B cell (primary cell): ENCODE results near the gene AMOTL1. TPM values are rescaled to one million over a fixed set of nuclear protein-coding genes. Genes with fewer than 3 reads are reported as not detected.
A peak's percentile ranks its signal among the peaks of the same experiment; 100 is the strongest.

Experiments used
- ATAC-seq: fragments of 200-7000 bp; cut with Tn5 transposase; one replicate; pipeline ENCODE4 v1.10.0; 2021; ENCODE audit warnings: low read depth, mild to moderate bottlenecking, moderate number of reproducible peaks, moderate library complexity
- CTCF ChIA-PET: fragments of 350-600 bp; sonication (Branson Sonifier 250); formaldehyde crosslinking; loops from one replicate; lab custom pipeline; 2021; ENCODE audit warnings: antibody characterized with exemption, inconsistent platforms; lab: Charles Lee
- POLR2A ChIA-PET: fragments of 350-600 bp; sonication (Branson Sonifier 250); formaldehyde crosslinking; loops from one replicate; lab custom pipeline; 2021; ENCODE audit warnings: antibody characterized with exemption; lab: Charles Lee
- DNase-seq: peaks from one replicate; pipeline ENCODE4 v3.0.0; 2013
- H2AFZ ChIP-seq: 2 replicates; pipeline ENCODE4 v1.6.1; 2012; ENCODE audit warnings: mild to moderate bottlenecking, low read depth, low read length; ENCODE audit not compliant: insufficient read depth, poor library complexity, severe bottlenecking
- H3K27ac ChIP-seq, 2 donors: 1 replicate in 1 of 2; 2 replicates in 1 of 2; pipeline ENCODE4 v1.5.1; 2012 to 2013; ENCODE audit warnings: low read length in 2 of 2, mild to moderate bottlenecking in 2 of 2, moderate library complexity in 1 of 2
- H3K27me3 ChIP-seq, 4 experiments: fragments of 200-600 bp in 1 of 4; sonication (generic) in 1 of 4; replicated peaks in 1 of 4; 1 replicate in 2 of 4; 2 replicates in 2 of 4; pipeline versions ENCODE4 v1.6.1 to v1.7.0; 2013 to 2016; ENCODE audit warnings: low read length in 3 of 4, mild to moderate bottlenecking in 2 of 4, mixed read lengths in 1 of 4, moderate library complexity in 1 of 4; ENCODE audit not compliant: insufficient read depth in 4 of 4, control insufficient read depth in 3 of 4; ENCODE audit errors: control extremely low read depth in 1 of 4
- H3K36me3 ChIP-seq, 2 experiments: replicated peaks in 1 of 2; 1 replicate in 1 of 2; 2 replicates in 1 of 2; pipeline versions ENCODE4 v1.6.1 to v1.7.1; 2013; ENCODE audit warnings: low read length in 1 of 2; ENCODE audit not compliant: insufficient read depth in 2 of 2, control insufficient read depth in 1 of 2; ENCODE audit errors: control extremely low read depth in 1 of 2, extremely low read depth in 1 of 2
- H3K4me1 ChIP-seq, 2 donors: fragments of 200-600 bp in 1 of 2; sonication (generic) in 1 of 2; 1 replicate in 1 of 2; 2 replicates in 1 of 2; pipeline versions ENCODE4 v1.5.1 to v1.6.1; 2013 to 2017; ENCODE audit warnings: low read length in 2 of 2; ENCODE audit not compliant: control insufficient read depth in 2 of 2, insufficient read depth in 2 of 2
- H3K4me2 ChIP-seq: replicated peaks from 2 replicates; pipeline ENCODE3; 2012; ENCODE audit warnings: mild to moderate bottlenecking, low read depth, low read length; ENCODE audit not compliant: poor library complexity, severe bottlenecking
- H3K4me3 ChIP-seq, 5 experiments: fragments of 200-600 bp in 1 of 5; sonication (generic) in 1 of 5; 1 replicate in 3 of 5; 2 replicates in 2 of 5; pipeline versions ENCODE4 v1.5.1 to v1.7.0; 2011 to 2016; ENCODE audit warnings: low read length in 4 of 5, mild to moderate bottlenecking in 4 of 5, low read depth in 2 of 5, control low read depth in 1 of 5, moderate library complexity in 1 of 5; ENCODE audit not compliant: insufficient read depth in 1 of 5; ENCODE audit errors: control extremely low read depth in 1 of 5, extremely low read depth in 1 of 5
- H3K79me2 ChIP-seq: fragments of 200-600 bp; sonication (generic); one replicate; pipeline ENCODE4 v1.6.0; 2016; ENCODE audit warnings: low read length; ENCODE audit not compliant: control insufficient read depth, insufficient read depth
- H3K9ac ChIP-seq: fragments of 200-600 bp; sonication (generic); 2 replicates; pipeline ENCODE4 v1.6.1; 2017; ENCODE audit warnings: mild to moderate bottlenecking, low read length, moderate library complexity
- H3K9me3 ChIP-seq, 3 donors: one replicate each; pipeline versions ENCODE4 v1.6.1 to v1.7.1; 2013; ENCODE audit warnings: low read length in 2 of 3; ENCODE audit not compliant: control insufficient read depth in 2 of 3, insufficient read depth in 1 of 3; ENCODE audit errors: control extremely low read depth in 1 of 3
- H4K20me1 ChIP-seq: 2 replicates; pipeline ENCODE4 v1.6.0; 2012; ENCODE audit warnings: mild to moderate bottlenecking, low read length; ENCODE audit not compliant: insufficient read depth, control insufficient read depth, poor library complexity, severe bottlenecking
- H3K27ac Mint-ChIP-seq: one replicate; pipeline ENCODE4 v1.8.0; 2021; ENCODE audit warnings: mixed read lengths
- H3K27me3 Mint-ChIP-seq: one replicate; pipeline ENCODE4 v1.8.0; 2021; ENCODE audit warnings: mixed read lengths
- H3K4me1 Mint-ChIP-seq: one replicate; pipeline ENCODE4 v1.8.0; 2021; ENCODE audit warnings: mixed read lengths
- H3K4me3 Mint-ChIP-seq: one replicate; pipeline ENCODE4 v1.8.0; 2021; ENCODE audit warnings: mixed read lengths
- H3K9me3 Mint-ChIP-seq: one replicate; pipeline ENCODE4 v1.8.0; 2022; ENCODE audit warnings: mixed read lengths; ENCODE audit not compliant: insufficient read depth
- EZH2 ChIP-seq: IDR thresholded peaks from 2 replicates; pipeline ENCODE4 v1.6.1; 2012; ENCODE audit warnings: borderline replicate concordance, low read depth, mild to moderate bottlenecking, moderate library complexity, low read length; ENCODE audit not compliant: insufficient read depth, poor library complexity, severe bottlenecking
- WGBS: methylation state at CpG from one replicate; pipeline ENCODE4 v1.1.5; 2013; ENCODE audit warnings: missing lambda C conversion rate; ENCODE audit not compliant: insufficient coverage; 5-methylcytosine and 5-hydroxymethylcytosine counted together
- intact Hi-C: fragments of 100-400 bp; cut with micrococcal nuclease; formaldehyde crosslinking; loops from one replicate; pipeline ENCODE4 v1.10.0; 2022
- polyA plus RNA-seq: library from polyadenylated mRNA; depleted of rRNA; stranded (reverse); fragments of >200 nt; gene quantifications from 2 replicates; pipeline ENCODE4 v1.2.3, GENCODE V29; 2012
- total RNA-seq, 2 donors: library from RNA; stranded (reverse); fragments of 120-200 nt in 1 of 2; gene quantifications; 1 replicate in 1 of 2; 2 replicates in 1 of 2; pipeline versions ENCODE4 v1.2.3 to v1.2.4, GENCODE V29; 2013 to 2022
- TF ChIP-seq, protein P1 (sequence below): fragments of 200-600 bp; IDR thresholded peaks from one replicate; pipeline ENCODE4 v1.8.0; 2022; ENCODE audit warnings: antibody characterized with exemption, mild to moderate bottlenecking

Gene AMOTL1
- total and polyA plus RNA-seq, 2 donors (not counting 1 experiment from before 2014, with no cell fraction given): 0.04 to 0.30 TPM

DNA sequence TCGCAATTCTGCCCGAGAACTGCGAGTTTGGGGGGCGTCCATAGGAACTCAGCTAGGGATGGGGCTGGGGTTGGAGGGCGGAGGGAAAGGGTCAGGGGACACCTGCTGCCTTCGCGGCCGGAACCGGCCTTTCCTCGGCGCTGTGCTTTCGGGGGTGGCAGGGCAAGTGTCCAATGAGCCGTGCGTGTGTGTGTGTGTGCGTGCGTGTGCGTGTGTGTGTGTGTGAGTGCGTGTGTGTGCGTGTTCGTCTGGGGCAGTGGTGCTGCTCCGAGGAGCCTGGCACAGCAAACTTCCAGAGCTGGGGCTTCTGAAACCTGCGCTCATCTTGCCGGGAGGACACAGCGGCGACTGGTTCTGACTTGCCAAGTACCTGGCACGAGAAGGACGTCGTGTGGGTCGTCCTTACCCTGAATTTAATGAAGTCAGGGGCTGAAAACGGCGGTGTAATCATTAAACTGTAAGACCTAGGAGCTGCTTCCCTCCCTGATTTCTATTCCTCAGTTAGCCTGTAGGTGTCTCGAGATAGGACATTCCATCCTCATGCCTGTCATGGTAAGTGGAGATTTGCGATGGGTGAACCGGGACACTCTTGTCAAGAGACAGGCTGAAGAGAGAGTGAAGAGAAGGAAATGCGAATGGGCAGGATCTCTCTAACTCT is 27.0 kb upstream of the AMOTL1 start:
- Histone ChIP-seq H3K4me2 (peak overlapping the region; percentile 65), H2AFZ (peak overlapping the region; percentile 58), H3K27ac (no peak overlapping the region), H3K9ac (peak overlapping the region; percentile 37), H3K27me3 (peaks cover 0 to 42% (median 24%) of the 10 kb centered on the region in 4 experiments), H3K4me1 (peaks cover 10 to 13% of the 10 kb centered on the region in 2 donors), H4K20me1 (no peaks in the 10 kb centered on the region), H3K4me3 (peak overlapping the region in 3 of 5 experiments; percentile 11 to 41 (median 31)), H3K36me3 (no peaks in the 10 kb centered on the region), H3K79me2 (no peaks in the 10 kb centered on the region), H3K9me3 (no peaks in the 10 kb centered on the region)
- Mint-ChIP-seq H3K4me3 (peak overlapping the region; percentile 66), H3K27ac (no peak overlapping the region), H3K4me1 (peaks cover 15% of the 10 kb centered on the region), H3K27me3 (peaks cover 50% of the 10 kb centered on the region), H3K9me3 (no peaks in the 10 kb centered on the region)
- ATAC-seq (no peak), DNase-seq (peak; percentile 13)
- CTCF ChIA-PET: no interaction called here
- intact Hi-C loops: no loop called here
- no peak for TF ChIP-seq EZH2
- TF ChIP-seq, protein P1, sequence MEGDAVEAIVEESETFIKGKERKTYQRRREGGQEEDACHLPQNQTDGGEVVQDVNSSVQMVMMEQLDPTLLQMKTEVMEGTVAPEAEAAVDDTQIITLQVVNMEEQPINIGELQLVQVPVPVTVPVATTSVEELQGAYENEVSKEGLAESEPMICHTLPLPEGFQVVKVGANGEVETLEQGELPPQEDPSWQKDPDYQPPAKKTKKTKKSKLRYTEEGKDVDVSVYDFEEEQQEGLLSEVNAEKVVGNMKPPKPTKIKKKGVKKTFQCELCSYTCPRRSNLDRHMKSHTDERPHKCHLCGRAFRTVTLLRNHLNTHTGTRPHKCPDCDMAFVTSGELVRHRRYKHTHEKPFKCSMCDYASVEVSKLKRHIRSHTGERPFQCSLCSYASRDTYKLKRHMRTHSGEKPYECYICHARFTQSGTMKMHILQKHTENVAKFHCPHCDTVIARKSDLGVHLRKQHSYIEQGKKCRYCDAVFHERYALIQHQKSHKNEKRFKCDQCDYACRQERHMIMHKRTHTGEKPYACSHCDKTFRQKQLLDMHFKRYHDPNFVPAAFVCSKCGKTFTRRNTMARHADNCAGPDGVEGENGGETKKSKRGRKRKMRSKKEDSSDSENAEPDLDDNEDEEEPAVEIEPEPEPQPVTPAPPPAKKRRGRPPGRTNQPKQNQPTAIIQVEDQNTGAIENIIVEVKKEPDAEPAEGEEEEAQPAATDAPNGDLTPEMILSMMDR: peak; percentile 8
- 3% methylated on average over 31 of the region's 35 CpGs for WGBS
- POLR2A ChIA-PET: no interaction called here

DNA sequence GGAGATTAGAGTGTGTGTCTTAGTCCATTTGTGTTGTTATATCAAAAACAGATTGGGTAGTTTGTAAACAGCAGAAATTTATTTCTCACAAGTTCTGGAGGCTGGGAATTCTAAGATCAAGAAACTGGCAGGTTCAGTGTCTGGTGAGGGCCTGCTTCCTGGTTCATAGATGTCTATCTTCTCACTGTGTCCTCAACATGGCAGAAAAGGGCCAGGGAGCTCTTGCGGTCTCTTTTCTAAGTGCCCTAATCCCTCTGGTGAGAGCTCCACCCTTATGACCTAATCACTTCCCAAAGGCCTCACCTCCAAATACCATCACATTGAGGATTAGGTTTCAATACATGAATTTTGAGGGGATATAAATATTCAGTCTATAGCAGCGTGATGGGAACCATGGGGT is 25.5 kb upstream of the AMOTL1 start:
- Mint-ChIP-seq H3K9me3 (no peaks in the 10 kb centered on the region), H3K4me1 (peaks cover 15% of the 10 kb centered on the region), H3K27me3 (peaks cover 56% of the 10 kb centered on the region), H3K4me3 (no peak overlapping the region), H3K27ac (no peak overlapping the region)
- Histone ChIP-seq H3K9ac (no peak overlapping the region), H3K79me2 (no peaks in the 10 kb centered on the region), H3K9me3 (no peaks in the 10 kb centered on the region), H3K4me1 (peaks cover 10 to 13% of the 10 kb centered on the region in 2 donors), H3K4me3 (no peak overlapping the region), H3K36me3 (no peaks in the 10 kb centered on the region), H3K27ac (no peak overlapping the region), H2AFZ (no peak overlapping the region), H4K20me1 (no peaks in the 10 kb centered on the region), H3K4me2 (no peak overlapping the region), H3K27me3 (peaks cover 0 to 48% (median 26%) of the 10 kb centered on the region in 4 experiments)
- 100% methylated on average over 1 of the region's 2 CpGs for WGBS
- ChIA-PET CTCF (interaction anchor here (0.7 to 1.2 kb wide), 2 partner anchors 8 to 150 kb away, joined by 3 read pairs; no protein-coding TSS in a partner anchor), POLR2A (no interaction called here)
- ATAC-seq (no peak), DNase-seq (no peak)
- TF ChIP-seq, protein P1: no peak
- no peak for TF ChIP-seq EZH2
- intact Hi-C loops: no loop called here
